Measurements from ENCODE around the gene SH3GL3.

SH3GL3 gene

GRCh38 chr15:83462953-83463433 is 15.9 kb downstream of the SH3GL3 start:
- no peak for DNase-seq (ENCODE audit: low read depth)

- no peak for DNase-seq (ENCODE audit: low read depth)
Measured at GRCh38 chr15:83470887-83471286, 23.7 kb downstream of the SH3GL3 start.

- no peak for DNase-seq (ENCODE audit: low read depth)
Measured at GRCh38 chr15:83471307-83471866, 24.2 kb downstream of the SH3GL3 start.

GRCh38 chr15:83472151-83472550 is 25.0 kb downstream of the SH3GL3 start:
- DNase-seq (ENCODE audit: low read depth): no peak

GRCh38 chr15:83472797-83473196 is 25.7 kb downstream of the SH3GL3 start:
- no peak for DNase-seq (ENCODE audit: low read depth)

GRCh38 chr15:83474578-83474977 is 27.4 kb downstream of the SH3GL3 start:
- DNase-seq (ENCODE audit: low read depth): no peak

GRCh38 chr15:83475551-83475950 is 28.4 kb downstream of the SH3GL3 start:
- no peak for DNase-seq (ENCODE audit: low read depth)

GRCh38 chr15:83476066-83476465 is 28.9 kb downstream of the SH3GL3 start:
- DNase-seq (ENCODE audit: low read depth): no peak

GRCh38 chr15:83476708-83477107 is 29.6 kb downstream of the SH3GL3 start:
- no peak for DNase-seq (ENCODE audit: low read depth)

GRCh38 chr15:83477172-83477807 is 30.1 kb downstream of the SH3GL3 start:
- DNase-seq (ENCODE audit: low read depth): no peak

GRCh38 chr15:83477808-83478537 is 30.8 kb downstream of the SH3GL3 start:
- DNase-seq (ENCODE audit: low read depth): no peak

- DNase-seq (ENCODE audit: low read depth): no peak
Measured at GRCh38 chr15:83483612-83484011, 36.5 kb downstream of the SH3GL3 start.

GRCh38 chr15:83484636-83485035 is 37.5 kb downstream of the SH3GL3 start:
- DNase-seq (ENCODE audit: low read depth): no peak

- no peak for DNase-seq (ENCODE audit: low read depth)
Measured at GRCh38 chr15:83486363-83486762, 39.2 kb downstream of the SH3GL3 start.

- no peak for DNase-seq (ENCODE audit: low read depth)
Measured at GRCh38 chr15:83487519-83487918, 40.4 kb downstream of the SH3GL3 start.

- DNase-seq (ENCODE audit: low read depth): no peak
Measured at GRCh38 chr15:83489690-83490089, 42.5 kb downstream of the SH3GL3 start.

- DNase-seq (ENCODE audit: low read depth): no peak
Measured at GRCh38 chr15:83491486-83491885, 44.3 kb downstream of the SH3GL3 start.

- DNase-seq (ENCODE audit: low read depth): no peak
Measured at GRCh38 chr15:83496766-83497165, 49.6 kb downstream of the SH3GL3 start.

- no peak for DNase-seq (ENCODE audit: low read depth)
Measured at GRCh38 chr15:83498374-83498773, 51.2 kb downstream of the SH3GL3 start.

GRCh38 chr15:83498801-83499200 is 51.7 kb downstream of the SH3GL3 start:
- DNase-seq (ENCODE audit: low read depth): no peak

GRCh38 chr15:83499476-83499875 is 52.3 kb downstream of the SH3GL3 start:
- DNase-seq (ENCODE audit: low read depth): no peak

- no peak for DNase-seq (ENCODE audit: low read depth)
Measured at GRCh38 chr15:83503595-83504364, 56.6 kb downstream of the SH3GL3 start.

GRCh38 chr15:83504365-83504764 is 57.2 kb downstream of the SH3GL3 start:
- no peak for DNase-seq (ENCODE audit: low read depth)
